HG02623 (cell line): ENCODE data around the gene CISD3.
A peak's percentile ranks its signal among the peaks of the same experiment; 100 is the strongest.

Experiments
- ATAC-seq: cut with Tn5 transposase; IDR thresholded peaks from one replicate; pipeline ENCODE4 v1.9.1; 2021; ENCODE audit warnings: moderate library complexity; ENCODE audit not compliant: unreplicated experiment

Gene CISD3

GRCh38 chr17:38729886-38730525 is at the start of gene CISD3:
Gene CISD3, plus strand, starts transcription at chr17:38730341. Its CDS starts 18 bp downstream, at chr17:38730359.
- peak; percentile 79 for ATAC-seq

DNA sequence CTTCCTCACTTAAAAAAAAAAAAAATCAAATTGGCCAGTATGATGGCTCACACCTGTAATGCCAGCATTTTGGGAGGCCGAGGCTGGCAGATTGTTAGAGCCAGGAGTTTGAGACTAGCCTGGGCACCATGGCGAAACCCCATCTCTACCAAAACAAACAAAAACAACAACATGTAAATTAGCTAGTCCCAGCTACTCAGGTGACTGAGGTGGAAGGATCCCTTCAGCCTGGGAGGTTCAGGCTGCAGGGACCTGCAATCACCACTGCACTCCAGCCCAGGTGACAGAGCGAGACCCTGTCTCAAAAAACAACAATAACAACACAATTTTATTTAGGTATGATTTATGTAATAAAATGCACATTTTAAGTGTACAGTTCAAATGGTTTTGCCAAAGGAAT is 49.0 kb upstream of the CISD3 start:
- ATAC-seq = no peak

DNA sequence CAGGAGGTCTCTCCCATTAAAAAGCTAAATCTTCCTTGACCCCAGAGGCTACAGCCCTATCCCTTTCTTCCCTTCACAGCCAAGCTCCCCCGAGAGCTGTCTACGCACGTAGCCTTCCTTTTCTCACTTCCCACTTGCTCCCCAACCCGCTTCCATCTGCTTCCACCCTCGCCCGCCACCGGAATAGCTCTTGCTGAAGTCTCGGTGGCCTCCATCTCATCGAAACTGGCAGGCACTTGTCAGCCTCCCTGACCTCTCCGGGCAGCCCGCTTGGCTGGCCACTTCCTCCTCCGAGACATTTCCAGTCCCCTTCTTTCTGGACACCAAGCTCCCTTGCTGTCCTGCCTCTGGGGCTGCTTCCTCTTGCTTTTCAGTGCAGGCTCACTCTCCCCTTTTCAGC is 44.6 kb upstream of the CISD3 start:
- ATAC-seq = no peak

- ATAC-seq = no peak
Measured at GRCh38 chr17:38687286-38687685, 42.9 kb upstream of the CISD3 start.

DNA sequence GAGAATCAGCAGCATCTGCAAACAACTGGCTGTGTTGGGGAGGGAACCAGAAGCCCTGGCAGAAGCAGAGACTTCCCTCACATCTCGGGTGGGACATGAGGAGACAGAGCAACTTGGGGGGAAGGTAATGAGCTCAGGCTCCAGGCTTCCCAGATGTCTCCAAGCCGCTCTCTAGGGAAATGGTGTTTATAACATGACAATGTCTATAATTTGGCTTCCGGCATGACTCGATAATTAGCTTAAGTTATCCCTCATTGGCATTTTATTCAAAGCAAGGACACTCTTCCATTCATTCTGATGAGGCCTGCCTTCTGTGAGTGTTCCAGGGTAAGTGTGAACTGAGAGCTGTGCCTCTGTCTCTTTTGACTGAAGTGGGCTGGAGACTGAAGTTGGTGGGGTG is 39.8 kb upstream of the CISD3 start:
- no peak for ATAC-seq

DNA sequence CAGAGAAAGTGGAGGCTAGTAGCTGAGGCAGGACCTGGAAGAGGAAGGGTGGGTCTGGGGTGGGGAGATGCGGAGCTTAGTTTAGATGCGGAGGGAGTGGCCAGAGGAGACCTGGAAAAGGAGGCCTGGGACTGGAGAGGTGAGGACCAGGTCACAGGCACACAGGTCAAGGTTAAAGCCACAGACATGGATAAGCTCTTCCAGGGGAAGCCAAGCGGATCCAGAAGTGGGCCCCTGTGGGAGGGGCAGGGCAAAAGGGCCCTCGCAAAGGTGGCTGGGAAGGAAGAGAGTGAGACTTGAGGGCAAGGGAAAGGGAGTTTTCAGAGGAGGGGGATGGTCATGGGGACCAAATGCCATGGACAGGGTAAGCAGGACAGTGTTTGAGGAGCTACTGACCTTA is 39.0 kb upstream of the CISD3 start:
- no peak for ATAC-seq

DNA sequence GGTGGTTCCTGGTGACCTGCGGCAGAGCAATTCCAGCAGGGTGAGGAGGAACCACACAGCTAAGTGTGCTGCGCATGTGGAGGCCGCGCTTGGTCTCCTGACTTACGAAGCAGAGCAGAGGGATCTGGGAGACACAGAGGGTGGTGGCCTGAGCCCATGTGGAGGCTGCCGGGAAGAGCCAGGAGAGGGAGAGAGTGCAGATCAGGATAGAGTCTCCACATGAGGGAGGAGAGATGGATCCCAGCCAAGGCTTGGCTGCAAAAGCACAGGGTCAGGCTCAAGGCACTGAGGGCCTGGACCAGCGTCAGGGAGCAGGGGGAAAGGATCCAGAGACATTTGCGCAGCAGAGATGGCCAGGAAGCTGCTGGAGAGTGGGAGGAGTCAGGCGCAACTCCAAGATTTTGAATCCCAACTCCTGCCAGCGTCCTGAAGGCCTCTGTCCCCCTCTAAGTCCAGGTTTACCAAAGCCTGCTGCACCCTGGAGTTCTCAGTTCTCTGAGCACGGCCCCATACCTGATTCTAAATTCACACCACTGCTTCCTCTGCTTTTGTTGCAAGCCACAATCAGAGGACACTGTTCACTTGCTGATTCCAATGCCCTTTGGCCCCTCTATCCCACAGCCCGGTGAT is 36.3 kb upstream of the CISD3 start:
- ATAC-seq = no peak

DNA sequence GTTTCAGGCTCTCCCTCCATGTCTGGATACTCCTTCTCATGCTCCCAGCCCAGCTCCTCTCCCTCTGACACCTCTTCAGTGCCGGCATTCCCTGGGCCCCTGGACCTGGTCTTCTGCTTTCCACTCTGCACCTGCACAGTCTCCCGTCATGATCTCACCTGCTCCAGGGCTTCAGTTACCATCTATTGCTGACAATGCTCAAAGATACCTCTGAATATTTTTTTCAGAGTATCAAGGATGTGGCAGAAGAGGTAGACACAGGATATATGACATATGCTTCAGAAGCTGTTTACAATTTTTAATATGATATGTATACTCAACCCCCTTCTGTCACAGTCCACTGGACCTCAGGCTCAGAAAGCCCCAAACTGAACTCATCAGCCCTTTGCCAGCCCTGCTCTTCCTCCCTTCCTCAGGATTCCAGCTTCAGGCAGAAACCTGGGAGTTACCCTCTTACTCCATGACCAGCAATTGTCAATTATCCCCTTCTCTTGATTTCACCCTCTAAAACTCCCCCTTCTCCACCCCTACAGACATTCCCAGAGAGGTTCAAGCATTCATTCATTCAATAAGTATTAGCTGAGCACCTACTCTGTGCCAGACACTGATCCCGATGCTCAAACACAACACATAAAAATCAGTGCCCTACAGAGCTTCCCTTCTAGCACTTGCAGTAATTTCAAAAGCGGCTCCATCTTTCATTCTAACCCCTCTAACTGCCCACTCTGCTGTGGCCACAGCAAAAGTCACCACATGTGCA is 32.9 kb upstream of the CISD3 start:
- no peak for ATAC-seq

DNA sequence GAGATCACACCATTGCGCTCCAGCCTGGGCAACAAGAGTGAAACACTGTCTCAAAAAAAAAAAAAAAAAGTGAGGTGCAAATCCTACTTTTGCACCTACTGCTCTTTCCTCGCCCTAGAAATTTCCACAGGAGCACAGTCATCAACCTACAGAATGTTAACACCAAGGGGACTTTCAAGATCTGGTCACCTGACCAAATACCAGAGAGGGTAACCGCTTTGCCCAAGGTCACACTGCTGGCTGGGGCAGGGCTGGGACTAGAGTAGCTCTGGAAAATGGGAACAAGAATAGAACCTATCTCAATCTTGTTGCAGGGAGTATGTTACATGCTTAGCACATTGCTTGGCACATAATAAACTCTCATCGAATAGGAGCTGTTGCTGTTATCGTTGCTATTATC is 31.4 kb upstream of the CISD3 start:
- no peak for ATAC-seq

DNA sequence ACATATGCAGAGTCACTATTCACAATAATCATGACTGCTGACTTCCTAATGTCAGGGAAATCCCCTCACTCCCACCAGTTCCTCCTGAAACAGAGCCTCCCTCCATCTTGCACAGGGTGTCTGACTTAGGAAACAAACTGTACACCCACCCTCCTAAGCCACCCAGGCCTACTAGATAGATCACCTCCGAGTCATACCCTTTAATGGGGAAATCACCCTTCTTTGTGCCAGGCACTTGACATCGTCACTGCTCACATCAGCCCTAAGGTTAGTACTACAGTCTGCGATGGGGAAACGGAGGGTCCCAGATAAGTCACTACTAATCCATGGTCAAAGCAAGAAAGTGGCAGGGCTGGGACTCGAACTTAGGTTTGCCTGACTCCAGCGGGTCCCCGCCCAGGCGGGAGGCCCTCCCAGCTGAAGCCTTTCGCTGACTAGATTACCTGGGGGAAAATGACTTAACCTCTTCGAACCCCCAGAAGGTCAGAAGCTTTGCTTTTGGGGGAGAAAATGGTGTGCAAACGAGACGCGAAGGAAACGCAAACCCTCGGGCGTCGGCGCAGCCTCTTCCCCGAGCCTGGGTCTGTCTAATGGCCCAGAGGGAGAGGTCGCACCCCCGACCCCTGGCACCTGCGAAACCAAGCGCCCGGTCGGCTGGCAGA is 28.5 kb upstream of the CISD3 start:
- ATAC-seq = peak; percentile 21

GRCh38 chr17:38702166-38702915 is 27.8 kb upstream of the CISD3 start:
- peak; percentile 27 for ATAC-seq

DNA sequence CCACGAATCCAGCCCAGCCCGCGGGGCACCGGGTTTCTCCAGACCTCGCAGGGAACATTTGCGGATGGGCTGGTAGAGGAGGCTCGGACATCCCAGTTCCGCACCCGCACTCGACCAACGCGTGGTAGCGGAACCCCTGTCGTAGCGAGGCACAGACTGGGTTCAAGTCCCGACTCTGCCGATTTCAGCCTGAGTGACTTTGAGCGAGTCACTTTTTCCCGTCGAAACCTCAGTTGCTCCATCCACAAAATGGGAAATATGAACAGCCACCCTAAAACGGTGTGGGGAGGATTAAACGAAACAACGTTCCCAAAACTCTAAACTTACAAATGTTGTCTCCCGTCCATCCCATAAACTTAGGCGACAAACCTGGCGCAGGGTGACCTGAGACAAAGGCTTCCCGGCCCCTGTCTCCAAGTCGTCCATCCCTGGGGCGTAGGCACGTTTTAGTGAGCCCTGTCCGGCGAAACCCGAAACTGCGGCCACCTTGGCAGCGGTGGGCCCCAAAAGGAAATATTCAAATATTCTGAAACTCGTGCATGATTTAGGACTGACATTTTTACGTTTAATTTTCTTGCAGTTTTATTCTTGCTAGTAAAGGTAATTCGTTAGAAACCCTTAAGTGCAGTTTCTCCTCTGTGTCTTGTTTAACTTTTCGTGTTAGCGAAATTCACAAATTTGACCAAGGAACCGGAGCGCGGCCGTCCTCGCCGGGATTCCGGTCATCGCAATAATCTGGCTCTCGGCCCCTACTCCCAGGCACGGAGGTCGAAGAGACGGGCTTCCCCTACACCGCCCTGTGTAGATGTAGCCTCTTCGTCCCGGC is 27.0 kb upstream of the CISD3 start:
- no peak for ATAC-seq

DNA sequence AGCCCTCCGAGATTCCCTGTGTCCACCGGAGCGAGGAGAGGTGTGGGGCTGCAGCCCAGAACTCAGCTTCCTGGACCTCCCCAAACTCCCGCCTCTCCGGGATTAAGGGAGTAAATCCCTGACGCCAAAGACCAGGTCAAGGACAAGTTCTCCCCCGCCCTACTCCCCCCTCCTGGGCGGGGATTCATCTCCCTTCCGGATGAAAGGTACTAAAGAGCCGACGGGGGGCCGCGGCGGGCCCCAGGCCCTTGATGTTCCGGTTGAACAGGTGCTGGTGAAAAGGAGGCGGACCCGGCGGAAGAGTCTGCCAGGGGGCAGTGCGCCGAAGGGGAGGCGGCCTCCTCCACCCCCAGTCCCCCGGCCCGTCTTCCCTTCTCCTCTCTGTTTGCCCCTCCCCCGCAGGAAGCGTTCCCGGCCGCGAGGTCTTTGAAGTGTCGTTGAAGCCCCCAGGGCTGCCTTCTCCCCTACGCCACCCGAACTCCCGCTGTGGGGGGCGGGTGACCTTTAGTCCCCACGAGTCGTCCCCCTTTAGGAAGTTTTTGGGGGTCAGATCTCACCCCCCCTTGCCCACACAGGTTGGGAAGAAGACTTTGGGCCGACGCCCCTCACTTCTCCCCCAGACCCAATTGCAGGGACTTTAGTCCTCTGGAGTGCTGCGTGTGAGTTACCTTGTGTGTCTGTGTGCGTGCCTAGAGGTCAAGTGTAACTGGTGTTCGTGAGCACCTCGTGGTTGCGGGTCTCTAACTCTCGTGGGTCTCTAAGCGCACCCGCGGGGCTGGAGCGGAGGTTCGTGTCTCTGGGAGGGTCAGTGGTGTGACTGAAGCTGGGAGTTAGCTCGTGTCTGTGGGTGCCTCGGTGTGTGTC is 26.2 kb upstream of the CISD3 start:
- no peak for ATAC-seq

GRCh38 chr17:38704606-38705522 is 25.3 kb upstream of the CISD3 start, which contains the start of gene MLLT6:
Gene MLLT6, plus strand, starts transcription at chr17:38705273. Its CDS starts 360 bp downstream, at chr17:38705633.
- ATAC-seq = no peak

- no peak for ATAC-seq
Measured at GRCh38 chr17:38705523-38705802, 24.7 kb upstream of the CISD3 start.

GRCh38 chr17:38705803-38706504 is 24.2 kb upstream of the CISD3 start:
- no peak for ATAC-seq

DNA sequence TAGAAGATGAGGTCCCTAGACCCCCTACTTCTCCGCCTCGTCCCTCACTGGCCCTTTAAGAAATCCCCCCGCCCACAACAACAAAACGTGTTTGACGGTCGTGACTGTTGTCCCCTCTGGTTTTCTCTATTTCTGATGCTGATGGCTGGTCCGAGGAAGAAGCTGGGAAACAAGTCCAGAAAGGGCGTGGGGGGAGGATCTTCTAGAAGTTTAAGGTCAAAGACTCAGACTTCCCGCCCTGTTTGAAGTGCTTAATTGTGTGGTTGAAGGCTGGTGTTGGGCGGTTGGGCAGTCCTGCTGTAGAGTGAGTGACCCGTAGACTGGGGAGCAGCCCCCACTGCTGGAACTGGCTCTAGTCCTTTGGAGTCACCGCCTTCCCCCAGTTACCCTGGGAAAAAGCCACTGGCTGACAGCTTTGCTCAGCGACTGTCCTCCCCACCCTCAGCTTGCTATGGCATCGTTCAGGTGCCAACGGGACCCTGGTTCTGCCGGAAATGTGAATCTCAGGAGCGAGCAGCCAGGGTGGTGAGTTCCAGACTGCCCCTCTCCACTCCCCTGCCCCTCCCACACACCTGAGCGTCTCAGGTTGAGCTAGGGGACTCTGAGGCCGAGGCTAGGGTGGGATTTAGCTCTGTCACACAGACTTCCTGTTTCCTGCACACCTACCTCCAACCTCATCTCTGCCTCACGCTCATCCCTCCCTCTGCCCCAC is 23.5 kb upstream of the CISD3 start:
- ATAC-seq = no peak
